ENCODE data around the gene NEK6. TPM values are rescaled to one million over a fixed set of nuclear protein-coding genes. Genes with fewer than 3 reads are reported as not detected.

NEK6 gene
- total RNA-seq, 2 experiments from 2014 or later: 0.89 to 1.7 TPM

GRCh38 chr9:124342402-124342775, 84.6 kb downstream of the NEK6 start:
- no peaks in the 10 kb centered on the region for H3K4me1 ChIP-seq (ENCODE audit: insufficient read depth, low read length)
- no peak overlapping the region for H3K27ac ChIP-seq (ENCODE audit: low read depth in 1 of 2, low read length in 2 of 2)
- no peaks in the 10 kb centered on the region for H3K36me3 ChIP-seq (ENCODE audit: insufficient read depth, low read length)
- ATAC-seq (ENCODE audit: poor library complexity): no peak
- no peaks in the 10 kb centered on the region for H3K9me3 Mint-ChIP-seq
- peaks cover 0 to 12% of the 10 kb centered on the region in 2 experiments for H3K9me3 ChIP-seq (ENCODE audit: control insufficient read depth in 1 of 2, insufficient read depth in 1 of 2, low read length in 2 of 2)
- no peaks in the 10 kb centered on the region for H3K4me1 Mint-ChIP-seq (ENCODE audit: low read depth)
- no peak overlapping the region for H3K4me3 Mint-ChIP-seq
- peaks cover 5% of the 10 kb centered on the region for H3K36me3 Mint-ChIP-seq (ENCODE audit: low read depth)
- ChIA-PET CTCF (no interaction called here), POLR2A (no interaction called here)
- no peak overlapping the region for H3K4me3 ChIP-seq (ENCODE audit: low read length)
- no peak for TF ChIP-seq CTCF (IDR thresholded peaks at IDR 0.05)
- DNase-seq: no peak
- intact Hi-C loops (cut with DNase I, micrococcal nuclease): no loop called here
- H3K27ac Mint-ChIP-seq: no peak overlapping the region
- H3K27me3 ChIP-seq (ENCODE audit: control insufficient read depth in 1 of 2, insufficient read depth in 2 of 2, low read length in 2 of 2): no peaks in the 10 kb centered on the region
- no peaks in the 10 kb centered on the region for H3K27me3 Mint-ChIP-seq

- ChIA-PET CTCF (no interaction called here), POLR2A (no interaction called here)
- Histone ChIP-seq H3K36me3 (ENCODE audit: insufficient read depth, low read length) (no peaks in the 10 kb centered on the region), H3K27me3 (ENCODE audit: control insufficient read depth in 1 of 2, insufficient read depth in 2 of 2, low read length in 2 of 2) (no peaks in the 10 kb centered on the region), H3K4me3 (ENCODE audit: low read length) (no peak overlapping the region), H3K4me1 (ENCODE audit: insufficient read depth, low read length) (no peaks in the 10 kb centered on the region), H3K9me3 (ENCODE audit: control insufficient read depth in 1 of 2, insufficient read depth in 1 of 2, low read length in 2 of 2) (peaks cover 0 to 12% of the 10 kb centered on the region in 2 experiments), H3K27ac (ENCODE audit: low read depth in 1 of 2, low read length in 2 of 2) (no peak overlapping the region)
- no peak for DNase-seq
- peaks cover 7% of the 10 kb centered on the region for H3K36me3 Mint-ChIP-seq (ENCODE audit: low read depth)
- no peak overlapping the region for H3K4me3 Mint-ChIP-seq
- H3K27ac Mint-ChIP-seq: no peak overlapping the region
- no peaks in the 10 kb centered on the region for H3K9me3 Mint-ChIP-seq
- no peaks in the 10 kb centered on the region for H3K4me1 Mint-ChIP-seq (ENCODE audit: low read depth)
- ATAC-seq (ENCODE audit: poor library complexity): no peak
- intact Hi-C loops (cut with DNase I, micrococcal nuclease): no loop called here
- no peaks in the 10 kb centered on the region for H3K27me3 Mint-ChIP-seq
- TF ChIP-seq CTCF (IDR thresholded peaks at IDR 0.05): no peak
These were observed 85.2 kb downstream of the NEK6 start for GRCh38 chr9:124342776-124343485.

- Mint-ChIP-seq H3K4me3 (no peak overlapping the region), H3K27ac (no peak overlapping the region), H3K4me1 (ENCODE audit: low read depth) (no peaks in the 10 kb centered on the region), H3K9me3 (no peaks in the 10 kb centered on the region), H3K27me3 (no peaks in the 10 kb centered on the region), H3K36me3 (ENCODE audit: low read depth) (peaks cover 14% of the 10 kb centered on the region)
- ChIA-PET CTCF (no interaction called here), POLR2A (no interaction called here)
- Histone ChIP-seq H3K4me1 (ENCODE audit: insufficient read depth, low read length) (no peaks in the 10 kb centered on the region), H3K36me3 (ENCODE audit: insufficient read depth, low read length) (peaks cover 3% of the 10 kb centered on the region), H3K9me3 (ENCODE audit: control insufficient read depth in 1 of 2, insufficient read depth in 1 of 2, low read length in 2 of 2) (peaks cover 0 to 8% of the 10 kb centered on the region in 2 experiments), H3K27ac (ENCODE audit: low read depth in 1 of 2, low read length in 2 of 2) (no peak overlapping the region), H3K4me3 (ENCODE audit: low read length) (no peak overlapping the region), H3K27me3 (ENCODE audit: control insufficient read depth in 1 of 2, insufficient read depth in 2 of 2, low read length in 2 of 2) (no peaks in the 10 kb centered on the region)
- DNase-seq (no peak), ATAC-seq (ENCODE audit: poor library complexity) (no peak)
- intact Hi-C loops (cut with DNase I, micrococcal nuclease): no loop called here
- no peak for TF ChIP-seq CTCF (IDR thresholded peaks at IDR 0.05)
These were observed 86.0 kb downstream of the NEK6 start for GRCh38 chr9:124343533-124344290.
